Gastroesophageal sphincter (tissue), 4 donors: ENCODE results near the gene TFPT. TPM values are rescaled to one million over a fixed set of nuclear protein-coding genes. Genes with fewer than 3 reads are reported as not detected.
A peak's percentile ranks its signal among the peaks of the same experiment; 100 is the strongest.

ENCODE experiments used
- ATAC-seq: fragments of 150-250 bp; one replicate; pipeline ENCODE4 v1.9.1; 2016; ENCODE audit warnings: mild to moderate bottlenecking, moderate library complexity
- H3K27ac ChIP-seq, 4 donors: fragments of 200-600 bp; sonication (generic) in 3 of 4; 1 replicate in 3 of 4; 2 replicates in 1 of 4; pipeline ENCODE4 v1.5.1; 2016 to 2019
- H3K27me3 ChIP-seq: fragments of 200-600 bp; sonication (generic); one replicate; pipeline ENCODE4 v1.5.1; 2019
- H3K36me3 ChIP-seq, 2 donors: fragments of 200-600 bp; sonication (generic); one replicate each; pipeline ENCODE4 v1.5.1; 2019; ENCODE audit warnings: control low read depth in 1 of 2
- H3K4me1 ChIP-seq, 3 donors: fragments of 200-600 bp; sonication (generic); 1 replicate in 2 of 3; 2 replicates in 1 of 3; pipeline ENCODE4 v1.5.1; 2016 to 2019; ENCODE audit warnings: control low read depth in 2 of 3
- H3K4me3 ChIP-seq, 2 donors: fragments of 200-600 bp; sonication (generic); one replicate each; pipeline ENCODE4 v1.5.1; 2019; ENCODE audit warnings: mild to moderate bottlenecking in 1 of 2, moderate library complexity in 1 of 2
- H3K9me3 ChIP-seq, 3 donors: fragments of 200-600 bp; sonication (generic); one replicate each; pipeline ENCODE4 v1.5.1; 2017 to 2019; ENCODE audit warnings: control low read depth in 2 of 3
- EP300 ChIP-seq: sonication (generic); formaldehyde crosslinking; IDR thresholded peaks from one replicate; pipeline ENCODE4 v1.6.1; 2017; ENCODE audit warnings: antibody characterized with exemption, mild to moderate bottlenecking
- POLR2A ChIP-seq, 2 donors: fragments of 450-650 bp; IDR thresholded peaks; one replicate each; pipeline ENCODE4 v1.6.1; 2017; ENCODE audit warnings: antibody characterized with exemption in 2 of 2, mild to moderate bottlenecking in 2 of 2, moderate library complexity in 1 of 2
- POLR2AphosphoS5 ChIP-seq: sonication (generic); formaldehyde crosslinking; IDR thresholded peaks from one replicate; pipeline ENCODE4 v1.6.1; 2017; ENCODE audit warnings: antibody characterized with exemption
- WGBS, 2 donors: methylation state at CpG; one replicate each; pipeline ENCODE4 v1.1.5; 2018; ENCODE audit warnings: low coverage in 1 of 2; 5-methylcytosine and 5-hydroxymethylcytosine counted together
- total RNA-seq, 4 donors: library from RNA; depleted of rRNA; stranded (reverse); fragments of >200 nt; gene quantifications; one replicate each; pipeline ENCODE4 v1.1.0, GENCODE V29; 2016
- TF ChIP-seq, protein P1 (sequence below), 4 experiments: fragments of 200-600 bp in 2 of 4; fragments of 450-650 bp in 2 of 4; sonication (generic) in 1 of 4; IDR thresholded peaks; one replicate each; pipeline ENCODE4 v1.5.1; 2017 to 2019; ENCODE audit warnings: antibody characterized with exemption in 4 of 4, mild to moderate bottlenecking in 2 of 4, moderate library complexity in 2 of 4

Gene TFPT
- total RNA-seq, 4 donors from 2014 or later: 12.5 to 20.9 (median 15.2) TPM

DNA sequence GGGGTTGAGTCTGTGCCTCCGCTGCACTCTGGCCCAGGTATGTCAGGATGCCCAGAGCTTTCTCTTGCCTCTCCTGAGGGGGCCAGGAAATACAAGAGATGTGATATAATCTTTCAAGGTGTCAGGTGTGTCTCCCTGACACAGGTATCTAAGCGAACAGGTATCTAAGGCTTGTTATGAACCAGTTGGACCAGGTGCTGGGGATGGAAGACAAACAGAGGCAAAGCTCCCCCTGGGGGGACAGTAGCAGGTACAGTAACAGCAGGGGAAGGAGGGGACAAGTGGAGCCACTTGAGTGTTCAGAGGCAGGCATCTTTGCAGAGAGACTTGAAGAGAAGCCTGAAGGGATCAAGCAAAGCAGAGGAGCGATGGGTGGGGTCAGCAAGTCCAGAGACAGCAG, 41.5 kb upstream of the TFPT start:
- 80 to 100% methylated on average over 1 of the region's 3 CpGs for WGBS, 2 donors
- peaks cover 0 to 49% (median 23%) of the 10 kb centered on the region in 3 donors for H3K4me1 ChIP-seq
- H3K36me3 ChIP-seq: peaks cover 0 to 63% of the 10 kb centered on the region in 2 donors

DNA sequence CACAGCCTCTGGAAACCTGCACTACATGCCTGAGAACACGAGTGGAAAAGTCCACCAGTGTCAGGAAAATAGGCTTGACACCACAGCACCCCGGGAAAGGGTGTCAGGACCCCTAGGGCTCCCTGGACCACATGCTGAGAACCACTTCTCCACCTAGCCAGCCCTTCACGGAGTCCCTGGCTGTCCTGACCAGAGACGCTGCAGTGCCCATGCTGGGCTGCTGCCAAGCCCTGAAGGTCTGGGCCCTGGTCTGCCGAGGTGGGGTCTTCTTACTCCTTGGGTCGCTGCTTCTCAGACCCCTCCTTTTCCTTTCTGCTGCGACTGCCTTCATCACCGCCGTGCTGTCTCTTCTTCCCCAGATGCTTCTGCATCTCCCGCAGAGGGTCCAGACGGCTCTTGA, 41.0 kb upstream of the TFPT start:
- H3K27ac ChIP-seq: no peak overlapping the region
- no peaks in the 10 kb centered on the region for H3K9me3 ChIP-seq
- H3K36me3 ChIP-seq: peaks cover 0 to 68% of the 10 kb centered on the region in 2 donors
- no peaks in the 10 kb centered on the region for H3K27me3 ChIP-seq
- 82 to 100% methylated on average over 1 to 4 of the region's 11 CpGs for WGBS, 2 donors
- no peak overlapping the region for H3K4me3 ChIP-seq
- H3K4me1 ChIP-seq: peaks cover 0 to 44% (median 20%) of the 10 kb centered on the region in 3 donors
- no peak for ATAC-seq
- TF ChIP-seq, protein P1, sequence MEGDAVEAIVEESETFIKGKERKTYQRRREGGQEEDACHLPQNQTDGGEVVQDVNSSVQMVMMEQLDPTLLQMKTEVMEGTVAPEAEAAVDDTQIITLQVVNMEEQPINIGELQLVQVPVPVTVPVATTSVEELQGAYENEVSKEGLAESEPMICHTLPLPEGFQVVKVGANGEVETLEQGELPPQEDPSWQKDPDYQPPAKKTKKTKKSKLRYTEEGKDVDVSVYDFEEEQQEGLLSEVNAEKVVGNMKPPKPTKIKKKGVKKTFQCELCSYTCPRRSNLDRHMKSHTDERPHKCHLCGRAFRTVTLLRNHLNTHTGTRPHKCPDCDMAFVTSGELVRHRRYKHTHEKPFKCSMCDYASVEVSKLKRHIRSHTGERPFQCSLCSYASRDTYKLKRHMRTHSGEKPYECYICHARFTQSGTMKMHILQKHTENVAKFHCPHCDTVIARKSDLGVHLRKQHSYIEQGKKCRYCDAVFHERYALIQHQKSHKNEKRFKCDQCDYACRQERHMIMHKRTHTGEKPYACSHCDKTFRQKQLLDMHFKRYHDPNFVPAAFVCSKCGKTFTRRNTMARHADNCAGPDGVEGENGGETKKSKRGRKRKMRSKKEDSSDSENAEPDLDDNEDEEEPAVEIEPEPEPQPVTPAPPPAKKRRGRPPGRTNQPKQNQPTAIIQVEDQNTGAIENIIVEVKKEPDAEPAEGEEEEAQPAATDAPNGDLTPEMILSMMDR (IDR thresholded peaks at IDR 0.05): no peak
- no peak for TF ChIP-seq POLR2A (IDR thresholded peaks at IDR 0.05)
- no peak for TF ChIP-seq POLR2AphosphoS5
- TF ChIP-seq EP300: no peak

More for the DNA sequence above, 41.5 kb upstream of the TFPT start:
- no peak for TF ChIP-seq POLR2AphosphoS5
- TF ChIP-seq POLR2A (IDR thresholded peaks at IDR 0.05): no peak
- TF ChIP-seq EP300: no peak
- TF ChIP-seq, protein P1 (IDR thresholded peaks at IDR 0.05): no peak
- ATAC-seq: no peak
- no peaks in the 10 kb centered on the region for H3K9me3 ChIP-seq
- no peaks in the 10 kb centered on the region for H3K27me3 ChIP-seq
- no peak overlapping the region for H3K4me3 ChIP-seq
- H3K27ac ChIP-seq: peak overlapping the region in 1 of 4 donors; percentile 21

DNA sequence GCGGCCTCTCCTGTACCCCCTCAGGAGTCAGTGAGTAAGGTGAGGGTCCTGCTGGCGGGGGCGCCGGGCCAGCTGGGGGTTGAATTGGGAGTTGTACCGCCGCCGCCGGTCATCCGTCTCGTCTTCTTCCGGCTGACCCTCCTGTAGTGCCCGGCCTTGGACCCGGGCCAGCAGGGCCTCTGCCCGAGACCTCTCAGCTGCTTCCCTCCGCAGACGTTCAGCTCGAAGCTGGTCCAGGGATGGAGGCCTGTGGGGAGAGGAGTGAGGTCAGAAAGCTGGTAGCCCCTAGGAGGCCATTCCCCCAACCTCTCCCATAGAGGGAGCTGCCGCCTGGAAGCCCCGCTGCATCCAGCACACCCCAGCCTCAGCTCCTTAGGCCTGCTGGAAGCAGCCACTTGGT, 40.2 kb upstream of the TFPT start:
- Histone ChIP-seq H3K36me3 (peaks cover 0 to 76% of the 10 kb centered on the region in 2 donors), H3K4me1 (peaks cover 0 to 36% (median 16%) of the 10 kb centered on the region in 3 donors), H3K27me3 (no peaks in the 10 kb centered on the region), H3K27ac (peak overlapping the region in 1 of 4 donors; percentile 13), H3K4me3 (no peak overlapping the region), H3K9me3 (no peaks in the 10 kb centered on the region)
- no peak for ATAC-seq
- TF ChIP-seq POLR2A (IDR thresholded peaks at IDR 0.05) (no peak), EP300 (no peak), POLR2AphosphoS5 (no peak)
- TF ChIP-seq, protein P1 (IDR thresholded peaks at IDR 0.05): no peak
- WGBS, 2 donors: 66 to 79% methylated on average over 2 to 13 of the region's 19 CpGs

DNA sequence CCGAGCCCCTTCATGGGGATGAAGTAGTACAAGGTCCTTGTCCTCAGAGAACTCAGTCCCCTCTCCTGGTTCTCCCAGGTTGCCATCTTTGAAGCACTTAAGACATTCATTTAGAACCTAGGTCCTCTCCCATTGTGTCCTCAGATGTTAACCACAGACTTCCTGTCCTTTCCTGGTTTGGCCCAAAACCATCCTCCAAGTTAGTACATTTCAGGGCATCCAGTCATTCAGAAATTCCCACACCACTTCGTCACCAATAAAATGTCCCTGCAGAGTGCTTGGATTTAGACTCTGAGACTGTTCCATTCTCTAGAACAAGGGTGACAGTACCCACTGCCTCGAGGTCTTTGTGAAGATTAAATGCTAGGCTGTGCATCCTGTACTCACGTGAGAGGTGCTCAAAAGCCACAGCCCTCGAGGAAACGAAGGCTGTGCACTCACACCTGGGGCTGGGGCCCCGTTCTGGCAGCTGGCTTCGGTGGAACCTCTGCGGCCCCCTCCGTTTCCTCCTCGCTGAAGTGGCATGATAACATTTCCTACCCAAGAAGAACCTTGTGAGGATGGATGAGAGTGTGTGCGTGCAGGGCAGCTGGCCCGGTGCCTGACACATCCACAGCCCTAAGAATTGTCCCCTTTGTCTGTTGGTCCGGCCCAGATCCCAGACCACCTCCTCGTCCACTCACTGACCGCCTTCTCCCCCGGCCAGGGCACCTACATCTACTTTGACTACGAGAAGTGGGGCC, 39.3 kb upstream of the TFPT start:
- H3K36me3 ChIP-seq: peaks cover 0 to 85% of the 10 kb centered on the region in 2 donors
- no peak overlapping the region for H3K4me3 ChIP-seq
- WGBS, 2 donors: 70 to 78% methylated on average over 8 to 12 of the region's 18 CpGs
- TF ChIP-seq, protein P1 (IDR thresholded peaks at IDR 0.05): no peak
- TF ChIP-seq POLR2A (IDR thresholded peaks at IDR 0.05) (no peak), POLR2AphosphoS5 (no peak), EP300 (no peak)
- no peak for ATAC-seq
- peak overlapping the region in 2 of 4 donors; percentile 13 to 23 for H3K27ac ChIP-seq
- H3K27me3 ChIP-seq: no peaks in the 10 kb centered on the region
- H3K9me3 ChIP-seq: no peaks in the 10 kb centered on the region
- peaks cover 0 to 29% (median 9%) of the 10 kb centered on the region in 3 donors for H3K4me1 ChIP-seq
